COLO829 (cell line): ENCODE data around the gene ADAMTS2.

Source experiments
- DNase-seq: peaks from one replicate; pipeline ENCODE4 v3.0.0; 2012; ENCODE audit warnings: low spot score

Gene ADAMTS2

DNA sequence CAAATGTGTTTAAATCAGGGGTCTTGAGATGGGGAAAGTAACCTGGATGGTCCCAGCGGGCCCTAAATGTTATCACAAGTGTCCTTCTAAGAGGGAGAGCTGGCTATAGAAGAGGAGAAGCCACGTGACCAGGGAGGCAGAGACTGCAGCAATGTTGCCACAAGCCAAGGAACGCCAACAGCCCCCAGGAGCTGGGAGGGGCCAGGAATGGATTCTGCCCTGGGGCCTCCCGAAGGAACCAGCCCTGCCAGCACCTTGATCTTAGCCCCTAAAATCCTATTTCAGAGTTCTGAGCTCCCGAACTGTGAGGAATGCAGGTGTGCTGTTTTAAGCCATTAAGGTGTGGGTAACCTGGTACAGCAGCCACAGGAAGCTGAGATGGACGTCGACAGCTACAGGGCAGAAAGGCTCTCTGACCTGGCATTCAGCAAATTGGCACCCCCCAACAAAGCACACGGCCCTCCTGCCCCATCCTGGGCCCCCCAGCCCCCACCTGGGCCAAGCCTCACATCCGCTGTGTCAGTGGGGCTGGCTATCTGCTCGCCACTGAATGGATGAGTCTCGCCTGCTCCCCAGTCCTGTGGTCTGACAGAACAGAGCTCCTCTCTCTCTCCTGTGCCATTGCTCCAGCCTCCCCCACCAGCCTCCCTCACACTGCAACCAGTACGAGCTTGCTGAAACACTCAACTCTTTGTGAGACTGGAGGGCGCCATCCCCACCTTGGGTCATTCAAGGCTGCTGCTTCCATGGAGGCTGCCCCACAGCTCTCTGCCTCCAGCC lies 78.8 kb downstream of the ADAMTS2 start:
- DNase-seq: no peak

DNA sequence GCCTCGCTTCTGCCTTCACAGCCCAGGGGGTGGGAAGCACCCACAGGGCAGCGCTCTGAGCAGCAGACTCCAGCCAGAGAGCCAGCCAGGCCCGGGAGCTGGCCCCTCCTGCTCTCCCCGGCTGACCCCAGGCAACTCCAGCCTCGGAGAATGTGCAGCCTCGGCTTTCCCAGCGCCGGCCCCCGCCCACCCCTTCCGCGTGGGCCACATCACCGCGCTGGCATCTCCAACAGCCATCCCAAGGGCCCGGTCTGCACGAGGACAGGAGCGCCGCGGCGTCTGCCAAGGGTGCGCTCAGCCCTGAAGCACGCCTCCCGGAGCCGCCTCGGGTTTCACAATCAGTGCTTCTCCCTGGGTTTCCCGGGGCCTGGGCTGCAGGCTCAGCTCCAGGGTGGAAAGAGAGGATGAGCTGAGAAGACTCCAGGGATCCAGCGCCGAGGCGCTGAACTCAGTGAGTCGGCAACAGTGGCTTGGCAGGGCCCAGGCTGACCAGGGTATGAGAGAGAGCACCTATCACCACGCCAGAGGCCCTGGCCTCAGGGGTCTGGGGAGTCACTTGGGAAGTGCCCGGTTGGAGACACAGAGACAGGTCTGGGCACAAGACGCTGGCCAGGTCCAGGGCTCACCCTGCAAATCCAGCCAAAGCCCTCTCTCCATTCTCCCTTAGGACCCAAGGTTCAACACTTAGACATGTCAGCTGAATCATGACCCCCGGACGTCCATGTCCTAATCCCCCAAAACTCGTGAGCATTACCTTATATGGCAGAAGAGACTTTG lies 79.6 kb downstream of the ADAMTS2 start:
- no peak for DNase-seq

DNA sequence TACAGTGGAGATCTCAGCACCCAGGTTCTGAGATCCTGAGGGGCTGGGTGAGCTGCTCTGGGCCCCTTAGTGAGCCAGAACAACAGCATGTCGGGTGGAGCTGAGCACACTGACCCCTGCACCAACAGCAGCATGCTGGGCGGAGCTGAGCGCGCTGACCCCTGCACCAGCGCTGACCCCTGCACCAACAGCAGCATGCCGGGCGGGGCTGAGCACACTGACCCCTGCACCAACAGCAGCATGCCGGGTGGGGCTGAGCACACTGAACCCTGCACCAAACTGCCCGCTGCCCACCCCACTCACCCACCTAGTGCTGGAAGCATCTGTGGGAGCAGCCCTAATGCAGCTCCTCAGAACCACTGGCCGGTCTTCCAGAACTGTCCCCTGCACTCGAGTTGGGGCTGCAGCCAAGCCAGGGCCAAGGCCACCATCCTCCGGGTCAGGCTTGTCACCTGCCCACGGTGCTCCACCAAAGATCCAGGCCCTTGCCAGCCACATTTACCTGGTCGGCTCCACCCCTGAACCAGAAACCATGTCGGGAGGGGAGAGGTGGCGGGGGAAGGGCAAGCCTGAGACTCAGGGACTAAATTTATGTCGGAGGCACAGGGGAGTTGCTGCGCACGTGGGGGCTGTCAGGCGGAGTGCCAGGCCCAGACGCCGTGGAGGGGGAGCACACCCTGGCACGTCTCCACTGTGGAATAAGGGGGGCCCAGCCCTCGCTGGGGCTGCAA lies 80.3 kb downstream of the ADAMTS2 start:
- DNase-seq: no peak

DNA sequence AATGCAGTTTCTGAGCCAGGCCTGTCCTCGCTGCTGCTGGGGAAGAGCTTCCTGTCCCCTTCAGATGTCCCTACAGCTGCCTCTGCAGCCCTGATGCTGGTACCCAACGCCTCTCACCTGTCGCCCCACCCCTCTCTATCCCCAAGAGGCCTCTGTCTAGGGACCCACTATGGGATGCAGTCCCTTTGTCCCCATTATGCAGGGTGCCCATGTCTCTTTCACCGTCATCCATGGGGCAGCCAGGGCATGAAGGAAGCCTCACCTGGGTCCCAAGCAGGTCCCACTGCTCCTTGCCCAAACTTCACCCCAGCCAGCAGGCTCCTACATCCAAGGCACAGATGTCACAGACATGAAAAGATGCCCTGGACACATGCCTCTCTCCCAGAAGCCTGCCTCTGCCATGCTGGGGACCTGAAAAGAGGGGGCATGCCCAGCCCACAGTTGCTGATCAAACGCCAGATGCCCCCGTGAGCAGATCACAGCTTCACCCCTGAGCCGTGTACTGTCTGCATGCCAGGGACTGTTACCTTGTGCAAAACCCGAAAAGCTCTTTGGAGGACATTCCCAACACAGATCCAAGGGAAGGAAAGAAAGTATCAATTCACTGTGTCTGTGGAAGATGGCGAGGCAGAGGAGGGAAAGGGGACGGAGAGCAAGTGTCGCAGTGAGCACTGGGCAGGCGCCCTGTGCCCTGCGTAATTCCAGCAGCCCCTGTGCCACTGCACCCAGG lies 81.0 kb downstream of the ADAMTS2 start:
- DNase-seq: no peak

DNA sequence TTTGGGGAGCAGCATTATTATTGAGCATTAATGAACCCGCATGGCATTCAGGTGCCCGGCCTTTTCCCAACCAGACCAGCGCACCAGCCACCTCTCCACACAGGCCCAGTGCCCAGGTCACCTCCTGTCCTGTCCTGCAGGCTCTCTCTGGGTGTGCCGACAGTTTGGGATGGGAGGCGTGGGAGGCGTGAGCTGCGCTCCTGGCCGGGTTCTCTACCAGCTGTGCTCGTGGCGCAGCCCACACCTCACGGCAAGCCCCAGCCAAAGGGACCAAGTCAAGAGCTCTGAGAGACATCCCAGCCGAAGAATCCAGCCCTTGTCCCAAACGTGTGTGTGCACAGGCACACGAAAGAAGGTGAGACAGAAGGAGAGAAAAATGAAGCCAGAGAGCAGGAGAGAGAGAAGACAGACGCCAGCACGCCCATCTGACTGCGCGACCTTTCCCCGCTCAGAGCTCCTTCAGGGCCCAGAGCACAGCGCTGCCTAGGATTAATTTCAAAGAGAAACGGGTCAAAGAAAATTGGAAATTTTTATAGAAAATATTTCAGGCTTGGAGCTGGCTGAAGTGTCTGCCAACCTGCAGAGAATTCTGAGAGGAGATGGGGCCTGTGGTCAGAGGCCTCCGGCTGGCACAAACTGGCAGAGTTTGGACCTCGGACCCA lies 81.7 kb downstream of the ADAMTS2 start:
- DNase-seq: no peak

DNA sequence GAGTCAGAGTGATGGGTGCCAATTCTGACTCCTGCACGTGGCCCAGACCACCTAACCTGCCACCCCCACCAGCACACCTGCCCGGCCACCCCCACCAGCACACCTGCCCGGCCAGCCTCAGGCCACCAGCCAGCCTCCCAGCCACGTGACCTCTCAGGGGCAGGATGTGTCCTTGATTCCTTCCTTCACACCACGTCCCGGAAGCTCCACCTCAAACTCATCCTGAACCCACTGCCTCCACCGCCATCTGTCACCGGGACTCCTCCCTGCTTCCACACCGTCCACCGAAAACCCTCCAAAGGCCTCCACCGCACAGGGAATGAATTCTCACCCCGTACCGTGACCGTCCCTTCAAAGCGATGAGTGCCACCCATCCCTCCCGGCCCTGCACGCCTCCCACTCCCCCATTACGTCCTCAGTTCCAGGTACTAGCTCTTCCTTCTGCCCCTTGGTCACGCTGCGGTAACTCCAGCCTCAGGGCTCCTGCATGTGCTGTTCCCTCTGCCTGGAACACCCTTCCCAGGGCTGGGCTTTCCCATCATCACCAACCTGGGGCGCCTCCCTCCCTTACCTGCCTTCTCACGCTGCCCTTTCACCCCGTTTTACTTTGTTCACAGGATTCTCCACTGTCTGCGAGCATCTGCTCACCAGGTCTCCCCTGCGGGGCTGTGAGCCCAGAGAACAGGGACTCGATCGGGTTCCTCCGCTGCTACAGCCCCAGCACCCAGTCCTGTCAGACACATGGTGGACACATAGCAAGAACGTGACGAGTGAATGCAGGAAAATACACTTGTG lies 82.9 kb downstream of the ADAMTS2 start:
- DNase-seq: no peak

DNA sequence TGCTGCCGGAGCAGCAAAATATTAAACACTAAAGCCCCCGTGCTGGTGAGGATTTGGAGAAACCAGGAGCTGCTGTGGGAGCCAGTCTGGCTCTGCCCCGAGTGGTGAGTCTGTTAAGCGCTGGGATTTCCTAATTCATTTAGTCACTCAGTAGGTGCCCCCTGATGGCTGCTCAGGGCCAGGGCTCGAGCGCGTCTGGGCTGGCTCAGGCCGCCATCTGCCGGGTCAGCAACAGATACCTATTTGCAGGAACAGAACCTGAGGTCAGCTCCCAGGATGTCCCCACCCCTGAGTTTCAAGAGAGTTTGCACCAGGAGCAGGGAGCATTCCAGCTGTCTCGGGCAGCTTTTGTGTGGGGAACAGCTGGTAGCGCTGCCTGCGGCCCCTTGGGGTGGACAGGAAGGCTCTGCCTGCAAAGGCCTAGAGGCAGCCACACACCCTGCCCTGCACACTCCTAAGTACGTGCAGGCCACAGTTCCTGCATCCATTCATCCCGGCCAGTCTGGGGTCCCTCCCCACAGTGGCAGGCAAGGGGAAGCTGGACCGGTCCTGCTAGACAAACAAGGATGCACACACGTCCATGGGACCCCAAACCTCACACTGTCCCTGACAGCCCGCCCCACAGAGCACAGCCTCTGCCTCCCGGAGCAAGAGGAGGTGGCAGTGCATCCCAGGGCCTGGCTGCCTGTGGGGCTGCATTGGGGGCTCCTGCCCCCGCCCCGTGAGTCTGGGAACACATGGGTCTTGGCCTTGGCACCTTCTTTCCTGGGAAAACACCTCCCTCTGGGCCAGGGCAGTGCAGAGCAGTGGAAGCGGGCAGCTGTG lies 83.7 kb downstream of the ADAMTS2 start:
- DNase-seq: no peak

DNA sequence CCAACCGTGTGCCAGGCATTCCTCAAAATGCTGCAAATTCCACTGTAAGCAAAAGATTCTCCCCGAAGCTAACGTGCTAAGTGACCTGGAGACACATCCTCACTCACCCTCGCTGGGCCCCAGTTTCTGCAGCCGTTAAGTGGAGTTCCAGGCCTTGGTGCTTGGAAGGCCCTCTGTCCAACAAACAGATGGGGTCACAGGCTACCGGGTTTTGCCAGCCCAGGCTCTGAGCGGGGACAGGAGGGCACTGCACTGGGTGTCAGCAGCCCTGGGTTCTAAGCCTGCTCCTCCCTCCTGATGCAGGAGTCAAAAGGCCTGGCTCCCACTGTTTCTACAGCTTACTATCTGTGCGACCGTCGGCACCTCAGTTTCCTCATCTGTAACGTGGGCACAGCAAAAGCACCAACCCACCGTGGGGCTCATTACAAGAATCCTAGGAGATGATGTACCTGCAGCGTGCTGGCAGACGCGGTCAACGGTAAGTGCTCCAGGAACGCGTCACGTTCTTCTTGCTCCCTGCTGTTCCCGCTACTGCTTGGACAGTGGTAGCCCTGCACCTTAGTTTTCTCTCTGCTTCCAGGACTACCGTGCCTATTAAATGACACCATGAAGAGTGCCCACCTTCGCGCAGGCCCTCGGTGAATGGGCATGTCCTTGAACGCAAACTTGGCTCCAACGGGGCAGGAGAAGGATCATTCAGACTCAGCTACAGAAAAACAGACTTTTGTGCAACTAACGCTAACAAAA lies 84.8 kb downstream of the ADAMTS2 start:
- no peak for DNase-seq

DNA sequence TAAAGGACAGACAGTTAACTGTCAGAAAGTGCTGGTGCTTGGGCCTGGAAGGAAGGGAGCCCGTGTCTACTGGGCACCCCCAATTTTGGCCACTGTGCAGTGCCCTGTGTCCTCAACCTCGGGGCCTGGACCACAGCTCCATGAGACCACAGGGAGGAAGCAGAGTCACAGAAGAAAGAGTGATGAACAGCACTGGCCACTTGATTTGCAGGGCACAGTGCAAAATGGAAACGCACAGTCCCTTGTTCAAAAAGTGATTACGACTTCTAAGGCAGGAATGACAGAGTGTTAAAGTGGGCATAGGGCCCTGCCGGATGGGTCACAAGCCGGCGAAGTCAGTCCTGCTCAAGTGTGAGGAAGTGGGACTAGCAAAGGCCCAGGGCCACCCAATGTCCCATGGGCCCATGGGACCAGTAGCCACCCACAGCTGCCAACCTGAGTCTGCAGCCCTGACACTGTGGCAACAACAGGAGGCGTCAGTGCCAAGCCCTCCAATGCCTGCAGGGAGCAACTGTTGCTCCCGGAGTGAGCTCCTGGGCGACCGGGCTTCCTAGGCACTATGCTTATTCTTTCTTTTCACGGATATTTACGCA lies 85.4 kb downstream of the ADAMTS2 start:
- DNase-seq: no peak

DNA sequence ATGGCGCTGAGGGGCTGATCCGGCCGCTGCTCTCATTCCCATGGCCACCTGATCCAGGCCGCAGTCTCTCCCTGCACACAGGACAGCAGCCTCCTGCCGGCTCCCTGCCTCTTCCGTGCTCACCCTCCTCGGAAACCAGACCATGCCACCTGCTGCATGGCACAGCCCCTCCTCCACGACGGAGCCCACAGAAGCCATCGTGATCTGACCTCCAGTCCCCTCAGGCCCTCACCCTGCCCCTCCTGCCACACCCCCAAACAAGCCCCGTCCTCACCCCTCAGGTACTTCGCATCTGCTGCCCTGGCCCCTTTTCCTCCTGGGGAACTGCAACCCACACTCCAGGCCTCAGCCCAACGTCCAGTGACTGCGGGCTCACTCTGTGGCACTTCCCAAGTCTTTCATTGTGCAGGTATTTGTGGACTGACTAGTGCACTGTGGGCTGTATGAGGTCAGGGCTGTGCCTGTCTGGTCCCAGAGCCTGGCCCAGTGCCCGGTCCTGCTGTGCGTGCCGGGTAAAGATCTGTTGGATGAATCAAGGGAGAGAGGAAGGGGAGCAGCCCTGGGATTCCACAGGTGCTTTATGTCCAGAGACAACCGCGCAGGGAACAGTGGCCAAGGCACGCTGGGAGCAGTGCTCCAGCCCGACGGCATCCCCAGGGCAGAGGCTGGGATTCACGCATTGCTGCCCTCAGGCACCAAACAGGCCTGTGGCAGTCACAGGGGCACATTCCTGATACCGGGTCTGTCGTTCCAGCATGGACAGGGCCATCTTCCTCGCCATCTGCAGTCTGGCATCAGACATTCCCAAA lies 86.1 kb downstream of the ADAMTS2 start:
- DNase-seq: no peak

DNA sequence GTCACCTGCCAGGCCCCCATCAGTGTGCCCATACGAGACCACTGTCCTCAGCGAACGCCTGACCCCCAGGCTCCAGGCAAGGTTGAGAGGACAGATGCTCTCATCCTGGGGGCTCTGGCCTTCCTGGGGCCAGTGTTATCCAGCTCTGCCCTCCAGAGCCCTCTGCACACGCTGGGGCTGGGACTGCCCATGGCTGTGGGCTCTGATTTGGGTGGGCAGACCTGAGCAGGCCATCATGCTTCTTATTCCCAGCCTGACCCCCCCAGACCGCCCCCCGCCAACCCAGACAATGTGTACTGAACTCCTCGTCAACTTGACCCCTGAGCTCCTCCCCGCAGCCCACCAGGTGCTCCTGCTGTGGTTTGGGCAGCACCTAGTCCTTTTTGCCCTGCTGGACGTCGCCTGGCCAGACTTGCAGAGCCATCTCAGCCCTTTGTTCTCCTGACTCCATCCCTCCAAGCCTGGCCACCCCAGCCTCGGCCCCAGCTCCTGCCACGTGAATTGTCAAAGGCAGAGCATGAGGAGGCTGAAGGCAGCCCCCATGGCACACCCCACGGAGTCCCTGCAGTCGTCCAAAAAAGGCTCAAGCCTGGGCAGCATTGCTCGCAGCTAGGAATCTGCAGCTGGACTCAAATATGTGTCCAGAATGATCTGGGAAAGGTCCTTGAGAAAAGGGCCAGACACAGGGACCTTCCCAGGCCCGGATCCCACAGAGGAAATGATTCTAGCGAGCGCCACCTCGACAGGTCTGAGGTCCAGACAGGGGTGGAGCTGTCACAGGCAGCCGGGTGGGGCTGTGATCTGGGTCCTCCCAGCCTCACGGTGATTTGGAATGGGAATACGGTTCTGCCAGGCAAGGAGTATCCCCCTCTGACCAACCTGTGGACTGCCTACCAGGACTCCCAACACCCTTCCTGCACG lies 87.0 kb downstream of the ADAMTS2 start:
- no peak for DNase-seq

DNA sequence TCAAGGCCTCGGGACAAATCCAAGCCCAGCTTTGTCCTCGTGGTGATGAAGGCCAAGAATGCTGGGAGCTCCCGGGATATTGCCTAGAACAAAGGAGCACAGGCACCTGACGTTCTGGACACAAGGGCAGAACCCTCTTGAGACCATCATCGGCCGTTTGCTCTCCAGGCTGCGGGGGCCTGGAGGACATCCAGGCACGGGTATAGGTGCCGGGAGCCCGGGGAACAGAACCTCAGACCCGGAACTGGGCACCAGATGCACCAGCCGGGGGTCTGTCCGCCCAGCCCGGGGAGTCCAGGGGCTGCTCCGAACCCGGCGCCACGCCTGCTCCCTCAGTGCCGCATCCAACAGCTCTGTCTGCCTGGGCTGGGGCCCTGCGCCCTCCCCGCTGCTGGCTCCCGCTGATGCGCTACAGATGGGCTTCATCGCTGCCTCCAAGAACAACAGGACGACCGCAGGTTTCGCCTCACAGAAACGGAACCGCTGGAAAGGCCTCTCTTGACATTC lies 88.0 kb downstream of the ADAMTS2 start:
- DNase-seq: no peak

DNA sequence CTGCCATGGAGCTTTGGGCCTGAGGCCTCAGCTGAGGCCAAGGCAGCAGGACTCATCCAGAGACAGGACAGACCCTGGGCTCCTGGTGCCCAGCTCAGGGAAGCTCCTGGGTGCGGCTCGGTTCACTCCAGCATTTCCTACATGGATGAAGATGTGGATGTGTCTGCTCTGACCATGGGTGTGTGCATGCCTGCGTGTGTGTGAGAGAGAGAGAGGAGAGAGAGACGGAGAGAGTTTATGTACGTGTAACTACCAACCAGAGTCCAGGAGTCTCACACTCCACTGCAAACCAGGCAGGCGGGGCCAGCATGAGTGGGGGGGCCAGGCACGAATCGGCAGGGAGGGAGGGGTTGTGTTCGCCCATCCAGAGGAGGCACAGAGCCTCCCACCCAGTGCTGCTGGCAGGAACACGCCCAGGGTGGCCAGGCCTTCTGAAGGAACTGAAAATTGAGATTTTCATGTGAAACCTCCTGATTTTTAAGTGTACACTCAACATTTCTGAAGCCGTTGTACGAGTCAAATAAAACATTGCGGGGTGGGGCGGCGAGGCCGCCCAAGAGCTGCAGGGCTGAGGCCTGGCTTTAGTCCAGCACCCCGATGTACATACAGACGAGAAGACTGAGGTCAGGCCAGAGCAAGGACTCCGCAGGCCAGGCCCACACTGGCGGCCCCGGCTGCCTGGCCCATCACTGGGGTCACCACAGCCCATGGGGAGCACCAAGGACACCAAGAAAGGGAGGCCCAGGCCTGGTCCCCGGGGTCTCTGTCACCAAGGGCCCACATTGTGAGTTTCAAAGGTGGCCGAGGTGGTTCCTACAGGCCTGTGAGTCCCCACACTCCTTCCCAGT lies 88.7 kb downstream of the ADAMTS2 start:
- no peak for DNase-seq

DNA sequence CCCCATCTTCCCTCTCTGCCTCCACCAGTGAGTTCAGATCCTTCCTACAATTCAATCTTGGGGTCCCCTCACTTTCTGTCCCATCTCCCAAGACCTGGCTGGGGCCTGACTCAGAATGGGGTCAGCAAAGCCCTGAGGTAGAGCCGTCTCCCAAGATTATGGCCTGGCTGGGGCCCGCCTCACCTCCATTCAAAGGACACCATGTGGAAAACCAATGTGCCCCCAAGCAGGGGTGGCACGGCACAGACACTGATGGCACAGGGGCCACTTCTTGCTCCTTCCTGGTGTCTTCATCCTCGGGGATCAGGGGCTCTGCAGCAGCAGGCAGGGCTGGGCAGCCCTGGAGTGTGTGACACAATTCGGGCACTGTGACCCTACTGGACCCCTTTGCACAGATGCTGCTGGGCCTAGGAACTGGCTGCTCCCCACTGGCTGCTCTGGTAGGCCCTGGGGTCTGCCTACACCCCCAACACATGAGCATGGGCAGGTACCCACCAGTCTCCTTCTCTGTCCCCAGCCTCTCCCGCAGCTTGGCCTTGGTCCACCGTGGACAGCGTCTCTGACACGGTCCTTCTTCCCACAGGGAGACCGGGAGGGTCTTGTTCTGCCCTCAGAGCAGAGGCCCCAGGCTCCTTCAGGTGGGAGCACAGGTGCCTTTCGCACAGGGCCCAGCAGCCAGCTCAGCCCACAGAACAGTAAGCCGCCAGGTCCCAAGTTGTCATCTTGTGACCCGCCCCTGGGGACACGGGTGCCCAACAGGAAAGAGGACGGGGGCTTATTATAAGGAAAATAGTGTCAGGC lies 89.5 kb downstream of the ADAMTS2 start:
- DNase-seq: no peak
